GM18526 (cell line): ENCODE data around the gene FBXL15.
A peak's percentile ranks its signal among the peaks of the same experiment; 100 is the strongest.

Experiments
- POLR2A ChIP-seq: IDR thresholded peaks from 3 replicates; pipeline ENCODE4 v1.6.1; 2011; ENCODE audit not compliant: insufficient read length; ENCODE audit errors: extremely low read depth

FBXL15 gene

DNA sequence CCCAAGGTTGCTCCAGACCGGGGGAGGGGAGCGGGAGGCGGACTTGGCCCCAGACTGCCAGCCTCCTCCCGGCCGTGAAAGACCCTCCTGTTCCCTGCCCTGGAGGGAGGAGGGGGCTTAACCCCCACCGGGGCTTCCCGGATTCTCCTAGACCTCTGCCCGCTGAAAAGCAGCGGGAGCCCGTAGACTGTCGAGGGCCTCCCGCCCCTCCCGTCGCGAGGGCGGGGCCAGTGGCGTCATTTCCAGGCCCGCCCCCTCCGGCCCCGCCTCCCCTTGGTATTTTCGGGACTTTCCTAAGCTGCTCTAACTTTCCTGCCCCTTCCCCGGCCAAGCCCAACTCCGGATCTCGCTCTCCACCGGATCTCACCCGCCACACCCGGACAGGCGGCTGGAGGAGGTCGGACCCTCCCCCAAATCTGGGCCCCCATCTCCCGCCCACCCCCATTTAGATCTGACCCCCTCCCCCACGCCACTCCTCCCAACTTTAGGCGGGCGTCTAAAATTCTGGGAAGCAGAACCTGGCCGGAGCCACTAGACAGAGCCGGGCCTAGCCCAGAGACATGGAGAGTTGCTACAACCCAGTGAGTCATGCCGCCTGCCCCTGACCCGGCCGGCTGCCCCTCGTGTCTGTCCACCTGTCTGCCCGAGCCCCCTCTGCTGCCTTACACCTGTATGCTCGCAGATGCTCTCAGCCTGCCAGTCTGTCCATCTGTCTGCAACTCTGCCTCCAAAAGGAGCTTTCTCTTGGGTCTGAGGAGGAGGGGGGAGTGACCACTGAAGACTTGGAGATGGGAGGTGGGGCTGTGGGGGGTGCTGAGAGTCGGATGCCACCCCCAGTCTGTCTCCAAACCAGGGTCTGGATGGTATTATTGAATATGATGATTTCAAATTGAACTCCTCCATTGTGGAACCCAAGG is 25.0 kb upstream of the FBXL15 start, which contains the start of gene NFKB2:
TSS of gene NFKB2 (plus strand) at position 306 of the 917 bp plus-strand sequence. CDS start at position 561, 255 bp downstream.
- peak; percentile 84 for TF ChIP-seq POLR2A

DNA sequence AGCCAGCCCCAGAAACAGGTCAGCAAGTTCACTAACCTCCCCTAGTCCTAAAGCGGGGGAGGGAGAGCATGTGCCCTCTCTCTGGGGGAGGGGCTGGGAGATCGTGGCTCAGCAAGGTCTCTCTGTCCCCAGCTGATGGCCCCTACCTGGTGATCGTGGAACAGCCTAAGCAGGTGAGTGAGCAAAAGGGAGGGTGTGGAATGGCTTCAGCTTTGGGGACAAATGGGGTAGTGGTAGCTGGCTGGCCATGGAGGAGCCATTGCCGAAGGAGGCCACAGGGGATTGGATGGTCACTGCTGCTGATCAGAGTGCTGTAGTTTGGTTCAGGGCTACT is 24.4 kb upstream of the FBXL15 start:
- TF ChIP-seq POLR2A = peak; percentile 8

DNA sequence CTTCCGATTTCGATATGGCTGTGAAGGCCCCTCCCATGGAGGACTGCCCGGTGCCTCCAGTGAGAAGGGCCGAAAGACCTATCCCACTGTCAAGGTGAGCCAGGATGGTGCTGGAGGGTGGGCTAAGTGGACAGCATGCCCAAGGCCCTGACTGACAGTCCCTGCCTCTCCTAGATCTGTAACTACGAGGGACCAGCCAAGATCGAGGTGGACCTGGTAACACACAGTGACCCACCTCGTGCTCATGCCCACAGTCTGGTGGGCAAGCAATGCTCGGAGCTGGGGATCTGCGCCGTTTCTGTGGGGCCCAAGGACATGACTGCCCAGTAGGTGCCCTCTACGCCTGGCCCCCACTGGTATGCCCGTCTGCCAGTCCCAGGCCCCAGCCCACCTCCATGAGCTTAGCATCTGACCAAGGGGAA is 23.9 kb upstream of the FBXL15 start:
- TF ChIP-seq POLR2A = no peak

DNA sequence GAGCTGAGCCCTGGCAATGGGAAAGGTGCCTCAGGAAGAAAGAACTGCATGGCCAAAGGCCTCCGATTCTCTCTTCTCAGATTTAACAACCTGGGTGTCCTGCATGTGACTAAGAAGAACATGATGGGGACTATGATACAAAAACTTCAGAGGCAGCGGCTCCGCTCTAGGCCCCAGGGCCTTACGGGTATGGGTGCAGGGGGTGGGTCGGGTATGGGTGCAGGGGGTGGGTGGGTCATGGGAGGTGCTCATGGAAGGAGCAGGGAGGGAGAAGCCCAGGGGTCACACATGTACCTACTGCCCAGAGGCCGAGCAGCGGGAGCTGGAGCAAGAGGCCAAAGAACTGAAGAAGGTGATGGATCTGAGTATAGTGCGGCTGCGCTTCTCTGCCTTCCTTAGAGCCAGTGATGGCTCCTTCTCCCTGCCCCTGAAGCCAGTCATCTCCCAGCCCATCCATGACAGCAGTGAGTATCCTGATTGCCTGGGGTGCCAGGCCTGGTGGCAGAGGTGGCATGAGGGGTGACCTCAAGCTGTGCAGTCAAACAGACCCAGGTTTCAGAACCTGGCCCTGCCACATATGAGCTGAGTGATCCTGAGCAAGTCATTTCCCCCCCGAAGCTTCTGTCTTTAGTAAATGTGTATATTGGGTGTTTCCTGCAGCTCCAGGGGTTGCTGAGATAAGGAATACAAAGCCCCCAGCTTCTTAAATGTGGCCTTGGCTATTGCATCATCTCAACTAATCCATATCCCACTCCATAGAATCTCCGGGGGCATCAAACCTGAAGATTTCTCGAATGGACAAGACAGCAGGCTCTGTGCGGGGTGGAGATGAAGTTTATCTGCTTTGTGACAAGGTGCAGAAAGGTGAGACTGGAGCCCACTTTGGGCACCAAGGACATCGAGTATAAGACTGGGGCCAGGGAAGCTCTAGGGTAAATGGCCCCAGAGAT is 23.1 kb upstream of the FBXL15 start:
- TF ChIP-seq POLR2A = no peak

DNA sequence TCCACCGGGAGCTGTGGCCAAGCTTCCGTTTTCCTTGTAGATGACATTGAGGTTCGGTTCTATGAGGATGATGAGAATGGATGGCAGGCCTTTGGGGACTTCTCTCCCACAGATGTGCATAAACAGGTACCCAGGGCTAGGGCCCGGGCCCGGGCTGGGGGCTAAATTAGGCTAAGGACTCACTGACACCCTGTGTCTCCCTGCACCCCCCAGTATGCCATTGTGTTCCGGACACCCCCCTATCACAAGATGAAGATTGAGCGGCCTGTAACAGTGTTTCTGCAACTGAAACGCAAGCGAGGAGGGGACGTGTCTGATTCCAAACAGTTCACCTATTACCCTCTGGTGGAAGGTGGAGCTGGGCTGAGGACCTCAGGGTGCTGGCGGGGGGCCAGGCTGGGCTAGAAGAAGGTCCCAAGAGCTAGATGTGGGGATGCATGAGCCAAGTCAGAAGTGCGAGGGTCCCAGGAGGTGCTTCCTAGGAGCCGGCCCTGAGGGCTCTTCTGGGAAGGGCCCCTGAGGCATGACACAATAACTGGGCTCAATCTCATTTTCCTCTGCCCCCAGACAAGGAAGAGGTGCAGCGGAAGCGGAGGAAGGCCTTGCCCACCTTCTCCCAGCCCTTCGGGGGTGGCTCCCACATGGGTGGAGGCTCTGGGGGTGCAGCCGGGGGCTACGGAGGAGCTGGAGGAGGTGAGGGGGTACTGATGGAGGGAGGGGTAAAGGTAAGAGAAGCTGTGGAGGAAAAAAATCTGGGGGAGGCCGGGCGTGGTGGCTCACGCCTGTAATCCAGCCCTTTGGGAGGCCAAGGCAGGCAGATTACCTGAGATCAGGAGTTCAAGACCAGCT is 22.2 kb upstream of the FBXL15 start:
- no peak for TF ChIP-seq POLR2A

DNA sequence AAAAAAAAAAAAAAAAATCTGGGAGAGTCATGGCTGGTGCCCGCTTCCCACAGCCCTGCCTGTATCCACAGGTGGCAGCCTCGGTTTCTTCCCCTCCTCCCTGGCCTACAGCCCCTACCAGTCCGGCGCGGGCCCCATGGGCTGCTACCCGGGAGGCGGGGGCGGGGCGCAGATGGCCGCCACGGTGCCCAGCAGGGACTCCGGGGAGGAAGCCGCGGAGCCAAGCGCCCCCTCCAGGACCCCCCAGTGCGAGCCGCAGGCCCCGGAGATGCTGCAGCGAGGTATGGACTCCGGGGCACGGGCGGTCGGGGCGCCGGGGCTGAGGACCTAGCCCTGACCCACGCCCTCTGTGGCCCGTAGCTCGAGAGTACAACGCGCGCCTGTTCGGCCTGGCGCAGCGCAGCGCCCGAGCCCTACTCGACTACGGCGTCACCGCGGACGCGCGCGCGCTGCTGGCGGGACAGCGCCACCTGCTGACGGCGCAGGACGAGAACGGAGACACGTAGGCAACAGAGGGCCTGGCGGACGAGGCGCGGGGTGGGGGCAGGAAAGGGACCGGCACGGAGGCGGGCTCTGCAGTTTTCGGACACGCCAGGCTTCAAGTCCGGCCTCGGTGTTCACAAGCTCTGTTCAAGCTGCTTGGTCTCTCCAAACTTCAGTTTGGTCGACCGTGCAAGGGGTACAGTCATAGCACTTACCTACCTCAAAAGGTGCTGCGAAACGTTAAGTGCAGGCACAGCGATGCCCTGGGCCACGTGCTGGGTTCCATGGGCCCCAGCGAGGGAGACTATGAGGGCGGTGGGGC is 21.2 kb upstream of the FBXL15 start:
- peak; percentile 53 for TF ChIP-seq POLR2A

DNA sequence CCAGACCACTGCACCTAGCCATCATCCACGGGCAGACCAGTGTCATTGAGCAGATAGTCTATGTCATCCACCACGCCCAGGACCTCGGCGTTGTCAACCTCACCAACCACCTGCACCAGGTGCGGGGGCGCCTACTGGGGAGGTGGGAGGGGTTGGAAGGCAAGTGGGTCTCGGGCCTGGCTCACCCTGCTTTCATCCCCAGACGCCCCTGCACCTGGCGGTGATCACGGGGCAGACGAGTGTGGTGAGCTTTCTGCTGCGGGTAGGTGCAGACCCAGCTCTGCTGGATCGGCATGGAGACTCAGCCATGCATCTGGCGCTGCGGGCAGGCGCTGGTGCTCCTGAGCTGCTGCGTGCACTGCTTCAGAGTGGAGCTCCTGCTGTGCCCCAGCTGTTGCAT is 20.6 kb upstream of the FBXL15 start:
- no peak for TF ChIP-seq POLR2A

DNA sequence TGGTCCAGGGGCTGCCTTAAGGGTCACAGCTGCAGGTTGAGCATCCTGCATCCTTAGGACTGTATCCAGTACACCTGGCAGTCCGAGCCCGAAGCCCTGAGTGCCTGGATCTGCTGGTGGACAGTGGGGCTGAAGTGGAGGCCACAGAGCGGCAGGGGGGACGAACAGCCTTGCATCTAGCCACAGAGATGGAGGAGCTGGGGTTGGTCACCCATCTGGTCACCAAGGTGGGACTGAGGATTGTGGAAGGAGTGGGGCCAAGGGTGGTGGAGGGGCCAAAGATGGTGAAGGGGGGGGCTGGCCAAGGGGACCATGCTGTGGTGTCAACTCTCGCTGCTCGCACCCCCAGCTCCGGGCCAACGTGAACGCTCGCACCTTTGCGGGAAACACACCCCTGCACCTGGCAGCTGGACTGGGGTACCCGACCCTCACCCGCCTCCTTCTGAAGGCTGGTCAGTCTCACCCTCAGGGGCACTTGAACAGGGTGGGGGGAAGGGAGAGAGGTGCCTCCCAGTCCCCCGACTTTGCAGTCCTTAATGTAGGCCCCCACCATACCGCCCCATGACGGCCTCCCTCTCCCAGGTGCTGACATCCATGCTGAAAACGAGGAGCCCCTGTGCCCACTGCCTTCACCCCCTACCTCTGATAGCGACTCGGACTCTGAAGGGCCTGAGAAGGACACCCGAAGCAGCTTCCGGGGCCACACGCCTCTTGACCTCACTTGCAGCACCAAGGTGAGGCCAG is 19.9 kb upstream of the FBXL15 start:
- no peak for TF ChIP-seq POLR2A

DNA sequence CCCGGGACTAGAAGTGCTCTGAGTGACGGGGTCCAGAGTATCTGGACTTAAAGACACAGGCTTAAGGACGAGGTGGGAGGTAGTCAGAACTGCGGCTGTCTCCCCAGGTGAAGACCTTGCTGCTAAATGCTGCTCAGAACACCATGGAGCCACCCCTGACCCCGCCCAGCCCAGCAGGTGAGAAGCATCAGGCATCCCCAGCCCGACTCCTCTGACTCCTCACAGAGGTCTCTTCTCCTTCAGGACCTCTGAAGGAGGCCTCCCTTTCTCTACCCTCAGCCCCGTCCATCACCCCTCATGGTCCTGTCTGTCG is 19.3 kb upstream of the FBXL15 start:
- TF ChIP-seq POLR2A = no peak

DNA sequence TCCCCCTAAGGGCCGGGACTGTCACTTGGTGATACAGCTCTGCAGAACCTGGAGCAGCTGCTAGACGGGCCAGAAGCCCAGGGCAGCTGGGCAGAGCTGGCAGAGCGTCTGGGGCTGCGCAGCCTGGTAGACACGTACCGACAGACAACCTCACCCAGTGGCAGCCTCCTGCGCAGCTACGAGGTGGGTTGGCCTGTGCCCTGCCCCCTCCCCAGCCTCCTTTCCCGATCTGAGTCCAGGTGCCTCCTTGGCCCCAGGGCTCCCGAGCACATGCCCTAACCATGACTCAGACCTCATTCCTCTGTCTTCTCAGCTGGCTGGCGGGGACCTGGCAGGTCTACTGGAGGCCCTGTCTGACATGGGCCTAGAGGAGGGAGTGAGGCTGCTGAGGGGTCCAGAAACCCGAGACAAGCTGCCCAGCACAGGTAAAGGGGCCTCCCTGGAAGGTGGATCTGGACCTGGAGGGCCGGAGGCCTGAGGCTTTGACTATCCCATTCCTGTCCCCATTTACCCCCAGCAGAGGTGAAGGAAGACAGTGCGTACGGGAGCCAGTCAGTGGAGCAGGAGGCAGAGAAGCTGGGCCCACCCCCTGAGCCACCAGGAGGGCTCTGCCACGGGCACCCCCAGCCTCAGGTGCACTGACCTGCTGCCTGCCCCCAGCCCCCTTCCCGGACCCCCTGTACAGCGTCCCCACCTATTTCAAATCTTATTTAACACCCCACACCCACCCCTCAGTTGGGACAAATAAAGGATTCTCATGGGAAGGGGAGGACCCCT is 18.7 kb upstream of the FBXL15 start:
- TF ChIP-seq POLR2A = no peak

DNA sequence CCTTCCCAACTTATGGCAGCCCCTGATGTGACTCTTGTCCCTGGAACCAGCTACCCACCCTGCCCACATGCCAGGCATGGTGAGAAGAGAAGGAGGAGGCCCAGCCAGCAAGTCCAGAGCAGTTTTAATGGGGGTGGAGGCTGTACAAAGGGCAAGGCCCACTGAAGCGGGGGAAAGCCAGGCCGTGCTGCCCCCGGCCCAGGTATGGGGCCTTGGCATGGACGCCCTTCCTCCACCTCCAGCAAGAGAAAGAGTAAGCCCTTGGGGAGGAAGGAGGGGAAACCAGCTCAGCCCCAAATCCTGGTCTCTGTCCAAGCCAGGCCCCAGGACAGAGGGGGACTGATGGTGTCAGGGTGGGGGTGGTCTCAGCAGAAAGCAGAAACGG is 18.1 kb upstream of the FBXL15 start:
- no peak for TF ChIP-seq POLR2A

DNA sequence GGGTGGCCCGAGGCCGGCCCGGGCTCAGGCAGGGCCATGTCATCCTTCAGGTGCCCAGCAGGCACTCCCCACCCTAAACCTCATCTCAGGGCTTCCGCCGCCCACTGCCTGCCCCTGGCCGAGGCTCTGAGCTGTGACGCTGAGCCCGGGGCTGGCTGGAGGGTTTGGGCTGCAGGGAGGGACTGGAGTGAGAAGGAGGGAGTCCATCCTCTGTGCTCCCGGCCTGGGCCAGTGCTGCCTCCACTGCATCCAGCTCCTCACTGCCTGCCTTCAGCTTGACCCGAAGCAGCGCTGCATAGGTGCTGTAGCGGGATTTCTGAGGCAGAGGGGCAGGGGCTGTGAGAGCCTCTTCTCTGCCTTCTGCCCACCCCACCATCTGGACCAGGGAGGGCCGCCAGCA is 17.5 kb upstream of the FBXL15 start:
- peak; percentile 4 for TF ChIP-seq POLR2A
